AG09319 (cell line): ENCODE measurements around the gene SLC28A3.

Experiments
- DNase-seq: peaks from one replicate; pipeline ENCODE4 v3.0.0-alpha.2; 2010; ENCODE audit warnings: low read depth; ENCODE audit errors: extremely low read depth
- CTCF ChIP-seq: IDR thresholded peaks from 2 replicates; pipeline ENCODE4 v1.5.1; 2011; ENCODE audit warnings: low read depth, mild to moderate bottlenecking, inconsistent platforms, low read length, moderate library complexity

SLC28A3 gene

GRCh38 chr9:84324811-84325210 lies 15.7 kb downstream of the SLC28A3 start:
- TF ChIP-seq CTCF: no peak

GRCh38 chr9:84323858-84324257 lies 16.7 kb downstream of the SLC28A3 start:
- TF ChIP-seq CTCF: no peak
- DNase-seq: no peak

More at GRCh38 chr9:84324811-84325210, 15.7 kb downstream of the SLC28A3 start:
- no peak for DNase-seq

- DNase-seq: no peak
- no peak for TF ChIP-seq CTCF
These were observed 17.7 kb downstream of the SLC28A3 start for GRCh38 chr9:84322828-84323227.

GRCh38 chr9:84320231-84320630 lies 20.3 kb downstream of the SLC28A3 start:
- no peak for TF ChIP-seq CTCF
- no peak for DNase-seq

- DNase-seq: no peak
- TF ChIP-seq CTCF: no peak
These were observed 20.9 kb downstream of the SLC28A3 start for GRCh38 chr9:84319632-84320031.

- DNase-seq: no peak
- no peak for TF ChIP-seq CTCF
These were observed 21.6 kb downstream of the SLC28A3 start for GRCh38 chr9:84318981-84319380.

- no peak for DNase-seq
- no peak for TF ChIP-seq CTCF
These were observed 23.0 kb downstream of the SLC28A3 start for GRCh38 chr9:84317563-84317962.
